ENCODE measurements around the gene PTPRH.

Gene PTPRH

DNA sequence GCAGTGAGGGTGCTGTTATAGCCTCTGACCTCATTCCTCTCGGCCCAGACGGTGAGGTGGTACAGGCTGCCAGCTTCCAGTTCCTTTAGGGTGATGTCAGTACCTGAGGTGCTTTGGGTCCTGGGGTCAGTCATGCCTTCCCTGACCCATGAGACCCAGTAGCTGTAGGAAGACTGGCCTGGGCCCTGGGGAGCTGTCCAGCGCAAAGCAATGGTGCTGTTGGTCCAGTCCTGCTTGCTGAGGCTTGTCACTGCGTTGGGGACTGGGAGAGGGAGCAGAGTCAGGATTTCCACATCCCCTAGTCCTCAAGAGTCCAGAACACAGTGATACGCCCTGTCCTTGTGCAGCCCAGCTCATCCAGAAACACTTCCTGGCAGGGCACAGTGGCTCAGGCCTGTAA, 10.7 kb downstream of the PTPRH start:
- Histone ChIP-seq H3K9ac (no peak overlapping the region), H3K4me3 (IDR thresholded peaks at IDR 0.05; ENCODE audit: insufficient read depth, low read depth, low read length) (no peak overlapping the region), H3K36me3 (ENCODE audit: insufficient read depth) (no peaks in the 10 kb centered on the region), H3K27ac (no peak overlapping the region), H3K27me3 (ENCODE audit: insufficient read depth, low read depth) (peaks cover 96% of the 10 kb centered on the region), H4K20me1 (ENCODE audit: insufficient read depth) (no peaks in the 10 kb centered on the region), H3K79me2 (ENCODE audit: insufficient read depth, low read depth) (no peaks in the 10 kb centered on the region), H3K4me1 (ENCODE audit: low read depth, poor library complexity, severe bottlenecking) (no peaks in the 10 kb centered on the region), H3K4me2 (no peak overlapping the region), H2AFZ (ENCODE audit: low read depth) (no peak overlapping the region)
- TF ChIP-seq, protein P1, sequence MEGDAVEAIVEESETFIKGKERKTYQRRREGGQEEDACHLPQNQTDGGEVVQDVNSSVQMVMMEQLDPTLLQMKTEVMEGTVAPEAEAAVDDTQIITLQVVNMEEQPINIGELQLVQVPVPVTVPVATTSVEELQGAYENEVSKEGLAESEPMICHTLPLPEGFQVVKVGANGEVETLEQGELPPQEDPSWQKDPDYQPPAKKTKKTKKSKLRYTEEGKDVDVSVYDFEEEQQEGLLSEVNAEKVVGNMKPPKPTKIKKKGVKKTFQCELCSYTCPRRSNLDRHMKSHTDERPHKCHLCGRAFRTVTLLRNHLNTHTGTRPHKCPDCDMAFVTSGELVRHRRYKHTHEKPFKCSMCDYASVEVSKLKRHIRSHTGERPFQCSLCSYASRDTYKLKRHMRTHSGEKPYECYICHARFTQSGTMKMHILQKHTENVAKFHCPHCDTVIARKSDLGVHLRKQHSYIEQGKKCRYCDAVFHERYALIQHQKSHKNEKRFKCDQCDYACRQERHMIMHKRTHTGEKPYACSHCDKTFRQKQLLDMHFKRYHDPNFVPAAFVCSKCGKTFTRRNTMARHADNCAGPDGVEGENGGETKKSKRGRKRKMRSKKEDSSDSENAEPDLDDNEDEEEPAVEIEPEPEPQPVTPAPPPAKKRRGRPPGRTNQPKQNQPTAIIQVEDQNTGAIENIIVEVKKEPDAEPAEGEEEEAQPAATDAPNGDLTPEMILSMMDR (conservative IDR thresholded peaks at IDR 0.05; ENCODE audit: low read depth, low read length): no peak

DNA sequence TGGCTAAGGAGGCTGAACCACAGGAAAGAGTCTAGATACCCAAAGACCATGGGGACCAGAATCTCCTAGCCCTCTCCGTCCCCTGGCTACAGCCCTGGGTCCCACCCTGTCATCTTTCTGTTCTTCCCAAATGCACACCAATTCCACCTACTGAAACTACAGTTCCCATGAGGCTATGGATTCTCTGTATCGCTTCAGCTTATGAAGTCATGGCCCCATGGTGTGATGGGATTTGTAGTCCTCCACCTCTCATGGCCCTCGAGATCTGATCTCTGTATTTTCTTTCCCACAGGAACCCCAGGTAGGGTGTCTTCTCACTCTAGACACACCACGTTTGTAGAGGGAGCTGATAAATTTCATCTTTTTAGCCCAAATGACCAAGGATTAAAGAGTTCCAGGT, 11.8 kb downstream of the PTPRH start:
- H3K4me3 ChIP-seq (IDR thresholded peaks at IDR 0.05; ENCODE audit: insufficient read depth, low read depth, low read length): no peak overlapping the region
- no peaks in the 10 kb centered on the region for H3K79me2 ChIP-seq (ENCODE audit: insufficient read depth, low read depth)
- H3K4me2 ChIP-seq: no peak overlapping the region
- peaks cover 96% of the 10 kb centered on the region for H3K27me3 ChIP-seq (ENCODE audit: insufficient read depth, low read depth)
- no peak overlapping the region for H3K27ac ChIP-seq
- H4K20me1 ChIP-seq (ENCODE audit: insufficient read depth): no peaks in the 10 kb centered on the region
- H3K36me3 ChIP-seq (ENCODE audit: insufficient read depth): no peaks in the 10 kb centered on the region
- no peak overlapping the region for H2AFZ ChIP-seq (ENCODE audit: low read depth)
- no peaks in the 10 kb centered on the region for H3K4me1 ChIP-seq (ENCODE audit: low read depth, poor library complexity, severe bottlenecking)
- H3K9ac ChIP-seq: no peak overlapping the region
- TF ChIP-seq, protein P1 (conservative IDR thresholded peaks at IDR 0.05; ENCODE audit: low read depth, low read length): no peak

DNA sequence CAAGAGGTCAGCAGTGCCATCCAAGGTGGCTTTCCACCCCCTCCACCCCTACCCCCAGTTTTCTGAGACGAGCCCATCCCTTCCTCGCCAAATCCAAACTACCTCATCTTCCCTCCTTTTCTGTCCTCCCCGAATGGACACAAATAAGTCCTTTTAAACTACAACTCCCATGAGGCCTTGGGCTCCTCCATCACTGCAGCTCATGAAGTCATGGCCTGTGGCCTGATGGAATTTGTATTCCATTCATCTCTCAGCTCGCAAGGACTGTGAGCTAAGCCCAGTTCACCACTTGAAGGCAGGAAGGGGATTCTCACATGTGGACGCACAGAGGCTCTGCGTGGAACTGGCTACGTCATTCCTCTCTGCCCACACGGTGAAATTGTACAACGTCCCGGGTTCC, 12.5 kb downstream of the PTPRH start:
- TF ChIP-seq, protein P1 (conservative IDR thresholded peaks at IDR 0.05; ENCODE audit: low read depth, low read length): no peak
- H3K4me2 ChIP-seq: no peak overlapping the region
- H4K20me1 ChIP-seq (ENCODE audit: insufficient read depth): no peaks in the 10 kb centered on the region
- H2AFZ ChIP-seq (ENCODE audit: low read depth): no peak overlapping the region
- no peaks in the 10 kb centered on the region for H3K36me3 ChIP-seq (ENCODE audit: insufficient read depth)
- H3K27ac ChIP-seq: no peak overlapping the region
- no peak overlapping the region for H3K4me3 ChIP-seq (IDR thresholded peaks at IDR 0.05; ENCODE audit: insufficient read depth, low read depth, low read length)
- H3K4me1 ChIP-seq (ENCODE audit: low read depth, poor library complexity, severe bottlenecking): no peaks in the 10 kb centered on the region
- H3K79me2 ChIP-seq (ENCODE audit: insufficient read depth, low read depth): no peaks in the 10 kb centered on the region
- peaks cover 90% of the 10 kb centered on the region for H3K27me3 ChIP-seq (ENCODE audit: insufficient read depth, low read depth)
- H3K9ac ChIP-seq: no peak overlapping the region

DNA sequence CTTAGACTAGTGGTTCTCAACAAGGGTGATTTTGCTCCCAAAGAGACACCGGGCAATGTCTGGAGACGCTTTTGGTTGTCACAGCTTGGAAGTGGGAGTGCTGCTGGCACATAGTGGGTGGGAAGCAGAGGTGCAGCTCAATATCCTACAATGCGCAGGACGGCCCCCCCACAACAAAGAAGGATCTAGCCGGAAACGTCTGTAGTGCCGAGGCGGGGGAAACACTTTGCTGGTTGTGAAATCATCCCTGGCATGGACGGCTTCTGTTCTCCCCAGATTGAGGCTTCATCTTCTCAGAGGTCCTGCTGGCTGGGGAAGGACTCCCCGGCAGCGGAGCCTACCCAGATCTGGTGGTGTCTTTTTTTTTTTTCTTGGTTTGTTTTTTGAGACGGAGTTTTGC, 15.8 kb downstream of the PTPRH start:
- H3K4me1 ChIP-seq (ENCODE audit: low read depth, poor library complexity, severe bottlenecking): no peaks in the 10 kb centered on the region
- TF ChIP-seq, protein P1 (conservative IDR thresholded peaks at IDR 0.05; ENCODE audit: low read depth, low read length): no peak
- H2AFZ ChIP-seq (ENCODE audit: low read depth): no peak overlapping the region
- H3K79me2 ChIP-seq (ENCODE audit: insufficient read depth, low read depth): no peaks in the 10 kb centered on the region
- no peaks in the 10 kb centered on the region for H3K36me3 ChIP-seq (ENCODE audit: insufficient read depth)
- no peak overlapping the region for H3K4me2 ChIP-seq
- no peak overlapping the region for H3K9ac ChIP-seq
- no peak overlapping the region for H3K4me3 ChIP-seq (IDR thresholded peaks at IDR 0.05; ENCODE audit: insufficient read depth, low read depth, low read length)
- no peaks in the 10 kb centered on the region for H4K20me1 ChIP-seq (ENCODE audit: insufficient read depth)
- peaks cover 89% of the 10 kb centered on the region for H3K27me3 ChIP-seq (ENCODE audit: insufficient read depth, low read depth)
- H3K27ac ChIP-seq: no peak overlapping the region

All from KMS-11 (cell line).